ENCODE data around the gene SIPA1.

SIPA1 gene

DNA sequence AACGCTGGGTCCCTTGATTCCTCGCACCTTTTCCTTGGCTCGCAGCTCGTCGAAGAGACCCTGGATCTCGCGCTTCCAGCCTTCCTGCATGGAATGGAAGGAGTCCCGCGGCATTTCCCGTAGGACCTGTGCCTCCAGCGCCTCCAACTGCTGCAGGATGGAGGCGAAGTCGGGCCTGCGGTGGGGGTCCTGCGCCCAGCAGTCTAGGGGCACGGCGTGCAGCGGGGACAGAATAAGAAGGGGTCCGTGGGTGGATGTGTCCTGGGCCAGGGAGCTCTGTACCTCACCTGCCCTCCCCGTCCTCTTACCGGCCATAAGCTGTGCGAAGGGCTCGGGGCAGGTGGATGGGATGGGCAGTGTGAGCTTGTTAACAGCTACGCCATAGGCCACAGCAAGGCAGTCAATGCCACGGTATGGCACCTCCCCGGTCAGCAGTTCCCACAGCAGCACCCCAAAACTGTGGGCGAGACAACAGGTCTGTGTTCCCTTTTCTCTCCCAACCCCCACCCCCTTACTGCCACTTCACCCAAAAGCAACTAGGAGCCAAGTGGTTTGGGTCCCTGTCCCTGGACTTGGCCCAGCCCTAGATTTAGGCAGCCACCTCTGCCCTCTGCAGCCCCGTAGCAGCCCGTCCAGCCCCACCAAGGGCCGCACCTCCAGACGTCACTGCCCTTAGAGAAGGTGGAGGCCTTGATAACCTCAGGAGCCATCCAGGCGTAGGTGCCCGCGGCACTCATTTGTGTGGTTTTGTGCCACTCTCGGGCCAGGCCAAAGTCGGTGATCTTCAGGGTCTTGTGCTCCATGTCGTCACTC is 30.1 kb upstream of the SIPA1 start:
- DNase-seq = no peak

- no peak for DNase-seq
Observed at GRCh38 chr11:65609229-65609628, 28.7 kb upstream of the SIPA1 start.

DNA sequence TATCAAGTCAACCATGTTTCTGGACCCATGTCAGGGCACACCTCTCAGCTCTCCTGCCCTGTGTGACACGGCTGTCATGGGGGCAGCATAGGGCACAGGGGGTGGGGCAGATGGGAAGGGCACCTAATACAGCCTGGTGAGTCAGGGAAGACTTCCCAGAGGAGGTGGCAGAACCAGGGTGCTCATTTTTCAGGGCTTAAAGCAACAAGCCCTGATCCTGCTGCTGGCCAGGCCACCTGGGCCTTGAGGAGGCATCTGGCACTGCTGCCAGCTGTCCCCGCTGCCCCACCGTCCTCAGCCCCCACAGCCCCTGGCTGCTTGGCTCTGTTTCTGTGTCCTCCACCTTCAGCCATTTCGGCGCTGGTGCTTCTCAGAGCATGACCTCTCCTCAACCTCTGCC is 28.2 kb upstream of the SIPA1 start:
- DNase-seq = no peak

DNA sequence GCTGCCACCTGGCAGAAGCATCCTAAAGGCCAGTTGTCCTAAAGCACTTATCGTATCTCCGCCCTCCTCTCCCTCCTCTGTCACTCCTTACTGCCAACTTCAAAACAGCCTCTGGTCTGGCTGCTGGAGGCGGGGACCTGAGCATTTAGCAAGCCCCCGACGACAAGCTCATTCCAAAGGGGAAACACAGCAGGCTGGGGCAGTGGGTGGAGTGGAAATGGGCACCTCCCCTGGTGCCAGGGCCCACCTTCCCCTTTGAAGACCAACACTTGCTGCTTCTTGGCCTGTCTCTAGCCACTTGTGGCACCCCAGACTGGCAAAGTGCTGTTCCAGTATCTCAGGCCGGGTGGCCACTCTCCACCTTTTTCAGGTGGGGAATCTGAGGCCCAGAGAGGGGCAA is 27.5 kb upstream of the SIPA1 start:
- DNase-seq = no peak

- no peak for DNase-seq
Observed at GRCh38 chr11:65611028-65611757, 26.7 kb upstream of the SIPA1 start.

GRCh38 chr11:65611758-65612603 is 25.9 kb upstream of the SIPA1 start:
- no peak for DNase-seq

DNA sequence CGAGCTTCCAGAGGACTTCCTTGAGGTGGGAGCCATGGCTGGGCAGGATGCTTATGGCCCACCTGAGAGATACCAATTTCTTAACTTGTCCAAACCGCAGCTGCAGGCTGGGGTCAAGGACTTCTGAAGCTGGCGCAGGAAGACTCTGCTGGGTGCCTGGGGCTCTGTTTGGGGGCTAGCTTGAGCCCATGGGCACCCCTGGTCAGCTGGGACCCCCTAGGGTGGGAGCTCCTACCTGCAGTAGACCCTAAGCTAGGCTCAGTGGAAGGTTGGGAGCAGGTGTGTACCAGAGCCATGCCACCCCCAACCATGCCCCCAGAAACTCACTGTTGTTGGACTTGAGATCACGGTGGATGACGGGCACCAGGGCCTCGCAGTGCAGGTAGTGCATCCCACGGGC is 25.2 kb upstream of the SIPA1 start:
- no peak for DNase-seq

DNA sequence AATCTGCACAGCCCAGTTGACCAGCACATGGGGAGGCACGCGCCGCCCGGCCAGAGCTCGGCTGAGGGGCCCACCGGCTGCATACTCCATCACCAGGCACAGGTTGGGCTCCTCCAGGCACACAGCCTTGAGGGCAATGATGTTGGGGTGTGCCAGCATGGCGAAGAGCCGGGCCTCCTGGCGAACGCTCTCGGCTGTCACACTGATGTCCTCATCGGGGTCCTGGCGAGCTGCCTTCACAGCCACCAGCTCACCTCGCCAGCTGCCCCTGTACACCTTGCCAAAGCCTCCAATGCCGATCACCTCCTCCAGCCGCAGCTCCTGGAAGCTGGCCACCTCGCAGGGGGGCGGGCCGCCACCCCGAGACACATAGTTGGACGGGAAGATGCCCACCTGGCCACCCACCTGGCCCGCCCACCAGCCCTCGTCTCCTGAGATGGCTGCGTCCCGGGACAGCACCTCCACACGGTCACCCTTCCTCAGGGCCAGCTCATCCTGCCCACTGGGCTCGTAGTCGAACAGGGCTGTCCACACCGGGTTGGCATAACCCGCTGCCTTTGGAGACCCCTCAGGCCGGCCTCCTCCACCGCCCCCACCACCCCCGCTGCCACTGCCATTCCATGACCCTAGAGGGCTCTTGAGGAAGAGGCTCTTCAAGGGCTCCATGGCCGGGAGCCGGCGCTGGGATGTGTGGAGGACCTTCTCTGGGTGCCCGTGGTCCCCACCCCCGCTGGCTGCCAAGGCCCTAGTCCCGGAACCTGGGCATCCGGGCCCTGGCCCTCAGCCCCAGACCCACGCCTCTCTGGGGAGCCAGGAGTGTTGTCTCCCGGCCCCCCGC is 24.6 kb upstream of the SIPA1 start:
- DNase-seq = no peak

GRCh38 chr11:65615229-65615949 is 22.5 kb upstream of the SIPA1 start, which contains the start of gene PCNX3:
PCNX3 (plus strand) TSS chr11:65615776; CDS start chr11:65616312, 536 bp downstream.
- peak; percentile 100 for DNase-seq

DNA sequence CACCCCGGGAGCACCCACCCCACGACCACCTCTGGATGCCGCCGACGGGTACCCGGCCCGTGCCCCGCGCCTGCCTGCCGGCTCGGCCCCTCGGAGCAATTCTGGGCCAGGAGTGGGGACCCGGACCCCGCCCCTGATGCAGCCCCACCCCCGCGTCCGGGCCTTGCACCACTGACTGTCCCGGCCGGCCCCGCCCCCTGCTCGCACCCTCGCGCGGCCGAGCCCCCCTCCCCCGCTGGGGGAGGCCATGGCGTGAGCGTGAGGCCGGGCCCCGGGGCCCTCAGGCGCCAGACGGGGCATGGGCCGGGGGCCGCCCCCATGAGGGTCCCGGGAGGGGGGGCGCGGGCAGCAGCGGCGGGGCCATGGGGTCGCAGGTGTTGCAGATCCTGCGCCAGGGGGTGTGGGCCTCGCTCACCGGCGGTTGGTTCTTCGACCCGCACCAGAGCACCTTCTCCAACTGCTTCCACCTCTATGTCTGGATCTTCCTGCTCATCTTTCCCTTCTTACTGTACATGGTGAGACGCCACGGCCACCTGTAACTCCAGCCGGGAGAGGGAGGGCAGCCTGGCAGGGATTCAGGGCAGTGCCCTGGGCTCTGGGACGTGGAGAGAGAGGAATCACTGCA is 21.8 kb upstream of the SIPA1 start:
- no peak for DNase-seq

DNA sequence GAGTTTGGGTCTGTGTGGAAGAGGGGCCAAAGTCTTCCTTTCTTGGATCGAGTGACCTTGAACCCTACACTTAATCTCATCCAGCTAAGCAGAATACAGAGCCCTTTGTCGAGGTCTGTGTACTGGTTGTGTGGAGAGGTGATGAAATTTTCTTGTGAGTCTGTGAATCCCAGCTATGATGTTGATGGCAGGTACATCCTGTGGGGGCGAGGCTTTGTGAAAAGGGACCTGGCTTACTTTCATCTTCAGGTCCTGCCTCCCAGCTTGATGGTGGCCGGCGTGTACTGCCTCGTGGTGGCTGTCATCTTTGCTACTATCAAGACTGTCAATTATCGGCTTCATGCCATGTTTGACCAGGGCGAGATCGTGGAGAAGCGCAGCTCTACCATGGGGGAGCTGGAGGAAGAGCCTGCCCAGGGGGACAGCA is 21.3 kb upstream of the SIPA1 start:
- no peak for DNase-seq

DNA sequence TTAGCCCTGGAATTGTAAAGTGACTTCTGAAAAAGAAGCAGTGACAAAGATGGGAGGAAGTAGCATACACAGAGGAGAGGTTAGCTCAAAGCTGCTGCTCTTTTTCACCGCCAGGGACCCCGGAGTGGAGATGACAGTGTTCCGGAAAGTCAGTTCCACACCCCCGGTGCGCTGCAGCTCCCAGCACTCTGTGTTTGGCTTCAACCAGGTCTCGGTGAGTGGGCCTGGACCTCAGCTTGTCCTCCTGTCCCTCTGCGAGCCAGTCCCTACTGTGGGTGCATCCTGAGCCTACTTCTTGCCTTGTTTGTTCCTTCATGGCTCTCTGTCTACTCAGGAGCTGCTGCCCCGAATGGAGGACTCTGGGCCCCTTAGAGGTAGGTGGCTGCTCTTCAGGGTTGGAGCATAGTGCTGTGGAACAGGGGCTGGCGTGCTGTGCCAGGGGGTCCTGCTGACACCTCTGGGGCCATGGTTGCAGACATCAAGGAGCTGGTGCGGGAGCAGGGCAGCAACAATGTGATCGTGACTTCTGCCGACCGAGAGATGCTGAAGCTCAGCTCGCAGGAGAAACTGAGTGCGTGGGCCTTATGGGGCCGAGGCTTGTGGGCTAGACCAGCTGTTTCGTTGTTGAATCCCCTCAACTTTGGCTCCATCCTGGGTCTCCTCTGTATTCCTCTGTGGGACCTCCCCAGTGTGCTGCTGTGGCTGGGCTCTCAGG is 20.6 kb upstream of the SIPA1 start:
- DNase-seq = no peak

- no peak for DNase-seq
Observed at GRCh38 chr11:65617990-65618751, 19.7 kb upstream of the SIPA1 start.

- DNase-seq = no peak
Observed at GRCh38 chr11:65618763-65619162, 19.1 kb upstream of the SIPA1 start.

GRCh38 chr11:65619281-65619928 is 18.5 kb upstream of the SIPA1 start:
- no peak for DNase-seq

GRCh38 chr11:65620666-65621065 is 17.2 kb upstream of the SIPA1 start:
- no peak for DNase-seq

DNA sequence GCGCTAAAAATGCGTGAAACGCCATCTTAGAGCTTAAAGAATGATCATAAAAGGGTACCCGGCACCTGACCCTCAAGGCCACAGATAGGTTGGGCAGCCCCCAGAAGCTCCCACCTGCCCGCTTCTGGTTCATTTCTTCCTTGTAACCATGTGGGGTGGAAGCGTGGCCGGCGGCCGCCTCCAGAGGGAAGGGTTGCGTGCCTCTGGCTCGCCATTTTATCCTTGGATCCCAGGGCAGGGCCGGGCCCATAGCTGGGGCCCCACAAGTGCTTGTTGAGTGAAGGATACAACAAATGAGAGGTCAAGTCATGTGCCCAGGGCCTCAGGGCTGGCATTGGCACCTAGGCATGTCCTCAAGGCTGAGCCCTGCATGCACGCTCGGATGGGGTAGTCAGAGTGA is 16.4 kb upstream of the SIPA1 start:
- DNase-seq = no peak

DNA sequence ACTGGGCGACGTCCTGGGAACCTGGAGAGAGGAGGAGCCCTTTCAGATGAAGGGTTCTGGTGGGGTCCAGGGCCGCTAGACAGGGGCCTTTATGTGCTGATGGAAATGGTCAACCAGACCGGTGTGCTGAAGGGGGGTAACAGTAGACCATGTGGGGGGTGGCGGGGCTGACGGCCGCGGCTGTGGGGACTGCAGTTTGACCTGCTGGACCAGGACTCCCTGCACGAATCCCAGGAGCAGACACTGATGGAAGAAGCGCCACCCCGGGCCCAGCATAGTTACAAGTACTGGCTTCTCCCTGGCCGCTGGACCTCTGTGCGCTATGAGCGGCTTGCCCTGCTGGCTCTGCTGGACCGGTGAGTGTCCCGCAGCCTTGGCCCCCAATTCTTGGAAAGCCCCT is 15.9 kb upstream of the SIPA1 start:
- DNase-seq = no peak

DNA sequence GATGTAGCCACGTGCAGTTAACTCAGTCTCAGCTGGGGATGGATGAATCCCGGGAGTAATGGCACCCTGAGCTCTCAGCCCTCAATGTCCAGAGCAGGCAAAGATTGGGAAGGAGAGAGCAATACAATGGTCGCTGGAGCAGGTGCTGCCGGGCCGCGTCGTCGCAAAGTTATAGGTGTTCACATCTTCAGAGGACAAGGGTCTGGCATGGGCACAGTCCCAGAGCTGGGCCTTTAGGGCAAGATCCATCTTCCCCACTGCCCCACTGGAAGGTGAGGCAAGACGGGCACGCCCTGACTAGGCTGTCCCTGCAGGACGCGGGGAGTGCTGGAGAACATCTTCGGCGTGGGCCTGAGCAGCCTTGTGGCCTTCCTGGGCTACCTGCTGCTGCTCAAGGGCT is 14.7 kb upstream of the SIPA1 start:
- no peak for DNase-seq

Data from HCEC 1CT (cell line).